Activated CD8-positive, alpha-beta T cell treated with anti-CD3 and anti-CD28 coated beads, Interleukin-2, amount 10 ng/mL, durations not matched to agents 7 days and 5 days (primary cell): ENCODE measurements around the gene IMPDH1. TPM values are rescaled to one million over a fixed set of nuclear protein-coding genes. Genes with fewer than 3 reads are reported as not detected.

ENCODE experiments used
- ATAC-seq: fragments of 150-1000 bp; cut with Tn5 transposase; one replicate; pipeline ENCODE4 v1.10.0; 2021; ENCODE audit warnings: moderate library complexity
- CTCF ChIA-PET: fragments of 350-600 bp; sonication (Branson Sonifier 250); formaldehyde crosslinking; loops from one replicate; lab custom pipeline; 2021; ENCODE audit warnings: antibody characterized with exemption; lab: Charles Lee
- POLR2A ChIA-PET: fragments of 350-600 bp; sonication (Branson Sonifier 250); formaldehyde crosslinking; loops from one replicate; lab custom pipeline; 2021; ENCODE audit warnings: antibody characterized with exemption; lab: Charles Lee
- DNase-seq: peaks from one replicate; pipeline ENCODE4 v3.0.0-alpha.2; 2020
- H3K27ac Mint-ChIP-seq: one replicate; pipeline ENCODE4 v1.8.0; 2021; ENCODE audit warnings: mild to moderate bottlenecking, mixed read lengths
- H3K27me3 Mint-ChIP-seq: one replicate; pipeline ENCODE4 v1.8.0; 2021; ENCODE audit warnings: low read depth, mixed read lengths
- H3K36me3 Mint-ChIP-seq: one replicate; pipeline ENCODE4 v1.8.0; 2021; ENCODE audit warnings: low read depth, mixed read lengths
- H3K4me1 Mint-ChIP-seq: one replicate; pipeline ENCODE4 v1.8.0; 2021; ENCODE audit warnings: low read depth, mixed read lengths
- H3K4me3 Mint-ChIP-seq: one replicate; pipeline ENCODE4 v1.8.0; 2021; ENCODE audit warnings: mild to moderate bottlenecking, mixed read lengths
- H3K9me3 Mint-ChIP-seq: one replicate; pipeline ENCODE4 v1.8.0; 2022; ENCODE audit warnings: mixed read lengths; ENCODE audit not compliant: insufficient read depth
- total RNA-seq, 2 experiments: library from RNA; stranded (reverse); gene quantifications; one replicate each; pipeline ENCODE4 v1.2.3, GENCODE V29; 2021

IMPDH1 gene
- total RNA-seq, 2 experiments from 2014 or later, result 75.3 to 80.8 TPM

GRCh38 chr7:128383776-128384175, 26.0 kb downstream of the IMPDH1 start:
- H3K27ac Mint-ChIP-seq, result no peak overlapping the region
- POLR2A ChIA-PET, result no interaction called here

GRCh38 chr7:128381161-128381821, 28.5 kb downstream of the IMPDH1 start:
- no peaks in the 10 kb centered on the region for H3K27me3 Mint-ChIP-seq
- ChIA-PET POLR2A (no interaction called here), CTCF (interaction anchor here (0.7 to 11.9 kb wide), 13 partner anchors 8 to 78 kb away, joined by 3 to 258 read pairs (median 4); partner anchors contain the start of gene RBM28)
- H3K27ac Mint-ChIP-seq, result no peak overlapping the region
- H3K4me3 Mint-ChIP-seq, result no peak overlapping the region
- no peaks in the 10 kb centered on the region for H3K9me3 Mint-ChIP-seq
- DNase-seq, result peak; percentile 51
- no peaks in the 10 kb centered on the region for H3K4me1 Mint-ChIP-seq
- ATAC-seq, result no peak
- H3K36me3 Mint-ChIP-seq, result no peaks in the 10 kb centered on the region

More at GRCh38 chr7:128383776-128384175, 26.0 kb downstream of the IMPDH1 start:
- Mint-ChIP-seq H3K36me3 (no peaks in the 10 kb centered on the region), H3K4me1 (peaks cover 2% of the 10 kb centered on the region), H3K27me3 (peaks cover 4% of the 10 kb centered on the region), H3K9me3 (no peaks in the 10 kb centered on the region), H3K4me3 (no peak overlapping the region)
- CTCF ChIA-PET, result interaction anchor here (1.2 to 11.9 kb wide), 3 partner anchors 10 to 42 kb away, joined by 5 to 258 read pairs (median 84); partner anchors contain the start of gene RBM28
- DNase-seq (no peak), ATAC-seq (no peak)

DNA sequence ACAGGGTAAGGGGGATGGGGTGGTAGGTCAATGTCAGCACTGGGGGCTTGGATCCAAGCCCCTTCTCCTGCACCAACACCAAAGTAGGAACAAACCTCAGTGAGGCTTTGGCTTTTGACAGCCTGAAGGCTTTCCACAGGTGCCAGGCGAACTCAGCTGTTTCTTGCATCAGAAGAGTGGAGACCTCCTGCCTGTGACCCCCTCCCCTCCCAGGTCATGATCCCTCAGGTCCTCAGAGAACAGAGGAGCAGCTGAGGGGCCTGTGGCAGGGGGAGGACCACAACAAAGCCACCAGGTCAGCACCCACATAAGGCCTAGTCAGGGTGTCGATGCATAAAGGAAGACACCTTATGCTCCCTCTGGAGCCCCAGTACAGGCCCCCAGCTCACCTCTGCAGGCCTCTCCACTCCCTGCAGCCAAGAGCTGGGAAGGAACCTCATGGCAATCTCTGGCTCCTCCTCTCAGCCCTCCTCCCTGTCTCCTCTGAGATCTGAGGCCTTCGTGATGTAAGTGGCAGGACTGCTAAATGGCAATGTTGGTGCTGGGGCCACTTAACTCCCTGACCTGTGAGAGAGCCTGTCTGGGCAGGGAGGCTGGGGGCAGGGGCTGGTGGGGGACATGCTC, 29.2 kb downstream of the IMPDH1 start:
- H3K4me3 Mint-ChIP-seq, result no peak overlapping the region
- no peaks in the 10 kb centered on the region for H3K27me3 Mint-ChIP-seq
- ATAC-seq (no peak), DNase-seq (no peak)
- H3K9me3 Mint-ChIP-seq, result no peaks in the 10 kb centered on the region
- H3K36me3 Mint-ChIP-seq, result no peaks in the 10 kb centered on the region
- H3K27ac Mint-ChIP-seq, result no peak overlapping the region
- POLR2A ChIA-PET, result no interaction called here
- CTCF ChIA-PET, result interaction anchor here (0.7 to 11.9 kb wide), 8 partner anchors 9 to 45 kb away, joined by 3 to 258 read pairs (median 6); partner anchors contain the start of gene RBM28
- no peaks in the 10 kb centered on the region for H3K4me1 Mint-ChIP-seq

DNA sequence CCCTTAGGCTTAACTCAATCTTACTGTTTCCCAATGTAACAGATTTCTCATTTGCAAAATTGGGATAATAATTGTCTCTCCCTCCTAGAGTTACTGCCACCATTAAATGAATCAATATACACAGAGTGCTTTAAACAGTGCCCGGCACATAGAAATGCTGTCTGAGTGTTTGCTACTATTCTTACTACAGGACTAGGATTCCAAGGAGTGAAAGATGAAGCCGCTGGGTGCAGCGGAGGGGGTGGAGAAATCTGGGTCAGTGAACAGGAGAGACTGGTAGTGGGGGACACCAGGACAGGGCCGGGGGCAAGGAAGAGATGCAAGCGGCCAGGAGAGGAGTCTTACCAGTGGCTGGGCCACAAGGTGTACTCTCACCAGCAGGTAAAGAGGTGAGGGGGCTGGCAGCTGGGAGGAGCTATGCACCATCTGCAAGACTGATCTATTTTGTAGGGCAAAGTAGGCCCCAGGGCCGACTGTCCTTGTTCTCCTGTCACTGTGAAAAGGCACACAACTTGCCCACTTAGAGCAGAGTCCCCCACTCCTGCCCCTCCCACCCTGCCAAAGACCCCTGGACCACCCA, 29.8 kb downstream of the IMPDH1 start:
- Mint-ChIP-seq H3K4me1 (no peaks in the 10 kb centered on the region), H3K4me3 (no peak overlapping the region), H3K27ac (no peak overlapping the region), H3K27me3 (no peaks in the 10 kb centered on the region), H3K36me3 (no peaks in the 10 kb centered on the region), H3K9me3 (no peaks in the 10 kb centered on the region)
- ChIA-PET POLR2A (no interaction called here), CTCF (interaction anchor here (0.9 to 11.9 kb wide), 3 partner anchors 8 to 32 kb away, joined by 3 to 258 read pairs (median 6); partner anchors contain the start of gene RBM28)
- ATAC-seq, result no peak
- DNase-seq, result no peak

DNA sequence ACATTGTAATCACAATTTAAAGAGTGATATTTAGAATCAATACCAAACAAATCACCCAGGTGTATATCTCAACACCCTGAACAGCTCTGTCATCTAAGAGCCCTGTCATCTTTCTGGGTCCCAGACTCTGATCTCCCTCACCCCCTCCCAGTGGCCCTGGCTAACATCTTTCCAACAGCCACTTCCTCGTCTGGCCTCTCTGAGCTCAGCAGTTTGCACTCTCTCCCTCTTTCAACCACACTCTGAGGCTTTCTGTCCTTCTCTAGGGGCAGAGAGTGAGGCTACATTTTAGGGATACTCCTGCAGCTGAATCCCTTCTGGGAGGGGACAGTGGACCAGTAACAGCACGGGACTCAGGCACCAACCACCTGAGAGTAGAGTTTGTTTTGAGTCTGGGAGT, 31.1 kb downstream of the IMPDH1 start:
- ChIA-PET POLR2A (no interaction called here), CTCF (interaction anchor here (0.9 to 1.0 kb wide), 2 partner anchors 8 to 31 kb away, joined by 3 to 6 read pairs; no protein-coding TSS in a partner anchor)
- DNase-seq (no peak), ATAC-seq (no peak)
- no peaks in the 10 kb centered on the region for H3K36me3 Mint-ChIP-seq
- H3K4me1 Mint-ChIP-seq, result no peaks in the 10 kb centered on the region
- no peaks in the 10 kb centered on the region for H3K9me3 Mint-ChIP-seq
- no peak overlapping the region for H3K4me3 Mint-ChIP-seq
- H3K27me3 Mint-ChIP-seq, result peaks cover 5% of the 10 kb centered on the region
- H3K27ac Mint-ChIP-seq, result no peak overlapping the region

DNA sequence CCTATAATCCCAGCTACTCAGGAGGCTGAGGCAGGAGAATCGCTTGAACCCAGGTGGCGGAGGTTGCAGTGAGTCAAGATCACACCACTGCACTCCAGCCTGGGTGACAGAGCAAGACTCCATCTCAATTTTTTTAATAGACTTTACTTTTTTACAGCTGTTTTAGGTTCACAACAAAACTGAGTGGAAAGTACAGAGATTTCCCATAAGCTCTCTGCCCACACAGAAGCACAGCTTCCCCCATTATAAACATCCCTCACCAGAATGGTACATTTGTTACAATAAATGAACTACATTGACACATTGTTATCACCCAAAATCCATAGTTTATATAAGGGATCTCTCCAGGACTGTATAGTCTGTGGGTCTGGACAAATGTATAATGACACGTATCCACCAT, 33.7 kb downstream of the IMPDH1 start:
- H3K9me3 Mint-ChIP-seq, result no peaks in the 10 kb centered on the region
- CTCF ChIA-PET, result interaction anchor here (1.1 to 1.4 kb wide), 3 partner anchors 10 to 22 kb away, joined by 3 to 4 read pairs (median 3); no protein-coding TSS in a partner anchor
- H3K27me3 Mint-ChIP-seq, result peaks cover 11% of the 10 kb centered on the region
- POLR2A ChIA-PET, result no interaction called here
- no peak overlapping the region for H3K27ac Mint-ChIP-seq
- ATAC-seq (no peak), DNase-seq (no peak)
- H3K4me1 Mint-ChIP-seq, result no peaks in the 10 kb centered on the region
- H3K4me3 Mint-ChIP-seq, result no peak overlapping the region
- H3K36me3 Mint-ChIP-seq, result no peaks in the 10 kb centered on the region

GRCh38 chr7:128374041-128374440, 35.7 kb downstream of the IMPDH1 start:
- ChIA-PET CTCF (interaction anchor here (1.7 to 3.1 kb wide), 3 partner anchors 10 to 15 kb away, joined by 5 to 16 read pairs (median 8); no protein-coding TSS in a partner anchor), POLR2A (no interaction called here)
- H3K9me3 Mint-ChIP-seq, result no peaks in the 10 kb centered on the region
- H3K27me3 Mint-ChIP-seq, result peaks cover 20% of the 10 kb centered on the region
- DNase-seq (no peak), ATAC-seq (no peak)
- no peak overlapping the region for H3K4me3 Mint-ChIP-seq
- H3K4me1 Mint-ChIP-seq, result no peaks in the 10 kb centered on the region
- no peaks in the 10 kb centered on the region for H3K36me3 Mint-ChIP-seq
- H3K27ac Mint-ChIP-seq, result no peak overlapping the region

DNA sequence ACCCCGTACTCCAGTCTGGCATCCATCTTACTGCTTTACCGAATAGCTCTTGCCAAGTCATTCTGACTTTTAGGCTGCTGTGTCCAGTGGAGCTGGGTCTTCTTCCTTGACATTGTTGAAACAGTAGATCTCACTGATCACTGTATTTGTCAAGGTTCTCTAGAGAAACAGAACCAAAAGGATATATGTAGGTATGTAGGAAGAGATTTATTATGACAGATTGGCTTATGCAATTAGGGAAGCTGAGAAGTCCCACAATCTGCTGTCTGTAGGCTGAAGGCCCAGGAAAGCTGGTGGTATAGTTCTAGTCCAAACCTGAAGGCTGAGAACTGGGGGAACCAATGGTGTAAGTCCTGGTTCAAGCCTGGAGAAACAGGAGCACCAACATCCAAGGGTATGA, 36.2 kb downstream of the IMPDH1 start:
- no peak for ATAC-seq
- CTCF ChIA-PET, result interaction anchor here (1.0 to 3.1 kb wide), 4 partner anchors 8 to 16 kb away, joined by 5 to 16 read pairs (median 6); no protein-coding TSS in a partner anchor
- DNase-seq, result no peak
- H3K9me3 Mint-ChIP-seq, result no peaks in the 10 kb centered on the region
- no peaks in the 10 kb centered on the region for H3K36me3 Mint-ChIP-seq
- POLR2A ChIA-PET, result no interaction called here
- H3K27me3 Mint-ChIP-seq, result peaks cover 20% of the 10 kb centered on the region
- H3K27ac Mint-ChIP-seq, result no peak overlapping the region
- H3K4me1 Mint-ChIP-seq, result no peaks in the 10 kb centered on the region
- H3K4me3 Mint-ChIP-seq, result no peak overlapping the region

DNA sequence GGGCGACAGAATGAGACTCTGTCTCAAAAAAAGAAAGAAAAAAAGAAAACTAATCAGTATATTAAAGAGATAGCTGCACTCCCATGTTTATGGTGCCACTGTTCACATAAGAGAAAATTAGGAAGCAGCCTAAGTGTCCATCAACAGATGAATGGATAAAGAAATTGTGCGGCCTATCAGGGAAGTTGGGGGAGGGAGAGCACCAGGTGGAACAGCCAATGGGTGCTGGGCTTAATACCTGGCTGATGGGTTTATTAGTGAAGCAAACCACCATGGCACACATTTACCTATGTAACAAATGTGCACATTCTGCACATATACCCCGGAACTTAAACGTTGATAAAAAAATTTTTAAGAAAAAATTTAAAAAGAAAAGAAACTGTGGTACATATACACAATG, 39.3 kb downstream of the IMPDH1 start:
- Mint-ChIP-seq H3K4me3 (no peak overlapping the region), H3K36me3 (no peaks in the 10 kb centered on the region), H3K27me3 (peaks cover 40% of the 10 kb centered on the region), H3K9me3 (no peaks in the 10 kb centered on the region), H3K4me1 (no peaks in the 10 kb centered on the region), H3K27ac (no peak overlapping the region)
- ChIA-PET CTCF (interaction anchor here (1.4 to 1.6 kb wide), 2 partner anchors 17 to 23 kb away, joined by 3 to 5 read pairs; no protein-coding TSS in a partner anchor), POLR2A (no interaction called here)
- ATAC-seq (no peak), DNase-seq (no peak)

DNA sequence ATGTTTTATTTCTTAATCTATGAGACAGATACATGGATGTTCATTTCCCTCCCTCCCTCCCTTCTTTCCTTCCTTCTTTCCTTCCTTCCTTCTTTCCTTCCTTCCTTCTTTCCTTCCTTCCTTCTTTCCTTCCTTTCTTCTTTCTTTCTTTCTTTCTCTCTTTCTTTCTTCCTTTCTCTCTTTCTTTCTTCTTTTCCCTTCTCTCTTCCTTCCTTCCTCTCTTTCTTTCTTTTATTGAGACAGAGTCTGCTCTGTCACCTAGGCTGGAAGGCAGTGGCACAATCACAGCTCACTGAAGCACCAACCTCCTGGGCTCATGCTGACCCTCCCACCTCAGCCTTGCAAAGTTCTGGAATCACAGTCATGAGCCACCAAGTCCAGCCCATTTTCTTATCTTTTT, 42.8 kb downstream of the IMPDH1 start:
- no peak for ATAC-seq
- ChIA-PET CTCF (interaction anchor here (0.9 to 3.5 kb wide), 3 partner anchors 9 to 20 kb away, joined by 3 to 10 read pairs (median 4); no protein-coding TSS in a partner anchor), POLR2A (no interaction called here)
- DNase-seq, result no peak
- no peak overlapping the region for H3K27ac Mint-ChIP-seq
- no peaks in the 10 kb centered on the region for H3K36me3 Mint-ChIP-seq
- H3K4me3 Mint-ChIP-seq, result no peak overlapping the region
- H3K27me3 Mint-ChIP-seq, result peaks cover 60% of the 10 kb centered on the region
- H3K9me3 Mint-ChIP-seq, result no peaks in the 10 kb centered on the region
- peaks cover 7% of the 10 kb centered on the region for H3K4me1 Mint-ChIP-seq

- Mint-ChIP-seq H3K27ac (no peak overlapping the region), H3K27me3 (peaks cover 64% of the 10 kb centered on the region), H3K4me1 (peaks cover 11% of the 10 kb centered on the region), H3K9me3 (no peaks in the 10 kb centered on the region), H3K4me3 (no peak overlapping the region), H3K36me3 (no peaks in the 10 kb centered on the region)
- ATAC-seq, result no peak
- DNase-seq, result no peak
- CTCF ChIA-PET, result interaction anchor here (0.9 to 3.5 kb wide), 3 partner anchors 10 to 21 kb away, joined by 3 to 10 read pairs (median 4); no protein-coding TSS in a partner anchor
- POLR2A ChIA-PET, result no interaction called here
These were observed 43.5 kb downstream of the IMPDH1 start for GRCh38 chr7:128366300-128366699.
